Transverse colon (tissue), 4 donors: ENCODE results near the gene GPR63.

Experiments
- EP300 ChIP-seq: sonication (generic); formaldehyde crosslinking; IDR thresholded peaks from one replicate; pipeline ENCODE4 v1.6.1; 2017; ENCODE audit warnings: antibody characterized with exemption, low read depth
- POLR2A ChIP-seq: fragments of 450-650 bp; IDR thresholded peaks from one replicate; pipeline ENCODE4 v1.6.1; 2016; ENCODE audit warnings: antibody characterized with exemption, mild to moderate bottlenecking, moderate library complexity
- POLR2AphosphoS5 ChIP-seq, 3 donors: sonication (generic); formaldehyde crosslinking; IDR thresholded peaks; one replicate each; pipeline ENCODE4 v1.6.1; 2016; ENCODE audit warnings: antibody characterized with exemption in 3 of 3
- TF ChIP-seq, protein P1 (sequence below), 5 experiments: fragments of 200-600 bp in 3 of 5; fragments of 450-650 bp in 2 of 5; sonication (generic) in 3 of 5; IDR thresholded peaks; 1 replicate in 2 of 5; 2 replicates in 3 of 5; pipeline ENCODE4 v1.5.1; 2016 to 2017; ENCODE audit warnings: antibody characterized with exemption in 5 of 5, inconsistent platforms in 3 of 5, mild to moderate bottlenecking in 2 of 5, moderate library complexity in 1 of 5

DNA sequence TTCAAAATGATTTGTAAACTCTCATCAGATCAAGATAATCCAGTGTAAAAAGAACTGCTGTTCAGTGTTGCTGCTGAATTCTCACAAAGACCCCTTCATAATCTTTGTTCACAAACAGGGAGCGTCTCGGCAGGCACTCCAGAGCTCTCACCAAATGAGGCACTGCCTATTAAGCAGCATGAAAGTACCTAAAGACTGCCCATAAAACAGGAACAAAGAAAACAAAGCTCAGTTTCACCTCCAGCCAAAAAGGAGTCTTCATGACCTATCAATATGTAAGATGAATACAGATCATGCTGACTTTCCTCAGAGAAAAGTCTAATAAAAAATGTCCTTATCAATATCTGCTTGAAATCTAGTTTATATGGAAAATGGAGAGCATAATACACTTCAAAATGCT lies 41.8 kb downstream of the GPR63 start:
- TF ChIP-seq POLR2AphosphoS5 (IDR thresholded peaks at IDR 0.05) (no peak), POLR2A (no peak), EP300 (no peak)
- TF ChIP-seq, protein P1, sequence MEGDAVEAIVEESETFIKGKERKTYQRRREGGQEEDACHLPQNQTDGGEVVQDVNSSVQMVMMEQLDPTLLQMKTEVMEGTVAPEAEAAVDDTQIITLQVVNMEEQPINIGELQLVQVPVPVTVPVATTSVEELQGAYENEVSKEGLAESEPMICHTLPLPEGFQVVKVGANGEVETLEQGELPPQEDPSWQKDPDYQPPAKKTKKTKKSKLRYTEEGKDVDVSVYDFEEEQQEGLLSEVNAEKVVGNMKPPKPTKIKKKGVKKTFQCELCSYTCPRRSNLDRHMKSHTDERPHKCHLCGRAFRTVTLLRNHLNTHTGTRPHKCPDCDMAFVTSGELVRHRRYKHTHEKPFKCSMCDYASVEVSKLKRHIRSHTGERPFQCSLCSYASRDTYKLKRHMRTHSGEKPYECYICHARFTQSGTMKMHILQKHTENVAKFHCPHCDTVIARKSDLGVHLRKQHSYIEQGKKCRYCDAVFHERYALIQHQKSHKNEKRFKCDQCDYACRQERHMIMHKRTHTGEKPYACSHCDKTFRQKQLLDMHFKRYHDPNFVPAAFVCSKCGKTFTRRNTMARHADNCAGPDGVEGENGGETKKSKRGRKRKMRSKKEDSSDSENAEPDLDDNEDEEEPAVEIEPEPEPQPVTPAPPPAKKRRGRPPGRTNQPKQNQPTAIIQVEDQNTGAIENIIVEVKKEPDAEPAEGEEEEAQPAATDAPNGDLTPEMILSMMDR (IDR thresholded peaks at IDR 0.05): no peak
